ENCODE data around the gene P2RX6.
"Not testable (repeated sequence)": the region's sequence is repeated elsewhere in the genome, so short reads cannot be mapped to it uniquely, and the experiment has no call there.

Gene P2RX6

GRCh38 chr22:21014726-21015465 is at the start of gene P2RX6:
TSS of gene P2RX6 (plus strand) at chr22:21015165. CDS start at chr22:21015175, 10 bp downstream.
- no peak for DNase-seq (ENCODE audit: low read depth in 2 of 2)

- DNase-seq (ENCODE audit: low read depth in 2 of 2), result no peak
Observed at GRCh38 chr22:20965888-20966855, 48.8 kb upstream of the P2RX6 start.

GRCh38 chr22:20966883-20967696 is 47.9 kb upstream of the P2RX6 start, which contains the start of gene AIFM3:
TSS of gene AIFM3 (plus strand) at chr22:20967255. CDS start at chr22:20967945, 690 bp downstream.
- DNase-seq (ENCODE audit: low read depth in 2 of 2), result no peak

- no peak for DNase-seq (ENCODE audit: low read depth in 2 of 2)
Observed at GRCh38 chr22:20967697-20968211, 47.2 kb upstream of the P2RX6 start.

- DNase-seq (ENCODE audit: low read depth in 2 of 2), result no peak
Observed at GRCh38 chr22:20968281-20968977, 46.5 kb upstream of the P2RX6 start.

- DNase-seq (ENCODE audit: low read depth in 2 of 2), result no peak
Observed at GRCh38 chr22:20970939-20971657, 43.9 kb upstream of the P2RX6 start.

- DNase-seq (ENCODE audit: low read depth in 2 of 2), result not testable (repeated sequence)
Observed at GRCh38 chr22:20972014-20972694, 42.8 kb upstream of the P2RX6 start.

- no peak for DNase-seq (ENCODE audit: low read depth in 2 of 2)
Observed at GRCh38 chr22:20972933-20973577, 41.9 kb upstream of the P2RX6 start.

- no peak for DNase-seq (ENCODE audit: low read depth in 2 of 2)
Observed at GRCh38 chr22:20973634-20974286, 41.2 kb upstream of the P2RX6 start.

- no peak for DNase-seq (ENCODE audit: low read depth in 2 of 2)
Observed at GRCh38 chr22:20974336-20974955, 40.5 kb upstream of the P2RX6 start.

GRCh38 chr22:20975541-20976290 is 39.2 kb upstream of the P2RX6 start:
- DNase-seq (ENCODE audit: low read depth in 2 of 2), result no peak

GRCh38 chr22:20976291-20976877 is 38.6 kb upstream of the P2RX6 start:
- no peak for DNase-seq (ENCODE audit: low read depth in 2 of 2)

GRCh38 chr22:20977019-20977418 is 37.9 kb upstream of the P2RX6 start:
- DNase-seq (ENCODE audit: low read depth in 2 of 2), result no peak

- no peak for DNase-seq (ENCODE audit: low read depth in 2 of 2)
Observed at GRCh38 chr22:20977516-20978170, 37.3 kb upstream of the P2RX6 start.

GRCh38 chr22:20978419-20978818 is 36.5 kb upstream of the P2RX6 start:
- DNase-seq (ENCODE audit: low read depth in 2 of 2), result no peak

GRCh38 chr22:20979243-20979809 is 35.6 kb upstream of the P2RX6 start:
- peak; percentile 55 to 56 for DNase-seq (ENCODE audit: low read depth in 2 of 2)
